VCaP (cell line): Measurements from ENCODE around the gene SORL1.
A peak's percentile ranks its signal among the peaks of the same experiment; 100 is the strongest.

Source experiments
- H3K27ac ChIP-seq: fragments of 450-650 bp; 2 replicates; pipeline ENCODE4 v1.5.1; 2017
- CTCF ChIP-seq: fragments of 450-650 bp; conservative IDR thresholded peaks from 2 replicates; pipeline ENCODE4 v1.5.1; 2017; ENCODE audit warnings: mild to moderate bottlenecking, moderate library complexity

SORL1 gene

GRCh38 chr11:121530257-121530656, 78.1 kb downstream of the SORL1 start:
- TF ChIP-seq CTCF: no peak
- no peak overlapping the region for H3K27ac ChIP-seq

- no peak overlapping the region for H3K27ac ChIP-seq
- TF ChIP-seq CTCF: no peak
Measured at GRCh38 chr11:121533601-121534000, 81.5 kb downstream of the SORL1 start.

GRCh38 chr11:121534131-121535093, 82.3 kb downstream of the SORL1 start:
- H3K27ac ChIP-seq: no peak overlapping the region
- peak; percentile 86 for TF ChIP-seq CTCF

GRCh38 chr11:121535129-121535796, 83.1 kb downstream of the SORL1 start:
- H3K27ac ChIP-seq: no peak overlapping the region
- no peak for TF ChIP-seq CTCF

DNA sequence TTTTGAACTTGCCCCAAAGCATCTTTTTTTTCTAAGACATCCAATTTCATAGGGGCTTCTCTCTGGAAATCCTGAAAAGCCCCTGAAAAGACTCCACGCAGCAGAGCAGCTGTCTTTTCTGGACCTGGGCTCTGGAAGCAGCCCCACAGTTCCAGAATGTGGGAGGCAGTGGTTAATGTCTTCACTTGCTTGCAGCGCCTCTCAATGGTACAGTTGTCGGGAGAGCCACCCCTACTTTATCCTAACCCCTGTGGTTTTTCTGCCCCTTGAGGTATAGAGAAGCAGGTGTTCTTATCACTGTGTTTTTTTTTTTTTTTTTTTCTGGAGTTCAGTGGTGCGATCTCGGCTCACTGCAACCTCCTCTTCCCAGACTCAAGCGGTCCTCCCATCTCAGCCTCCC, 84.0 kb downstream of the SORL1 start:
- TF ChIP-seq CTCF: no peak
- H3K27ac ChIP-seq: no peak overlapping the region

- no peak overlapping the region for H3K27ac ChIP-seq
- no peak for TF ChIP-seq CTCF
Measured at GRCh38 chr11:121538054-121538453, 85.9 kb downstream of the SORL1 start.

- H3K27ac ChIP-seq: no peak overlapping the region
- no peak for TF ChIP-seq CTCF
Measured at GRCh38 chr11:121539000-121539399, 86.9 kb downstream of the SORL1 start.
